Activated CD8-positive, alpha-beta memory T cell treated with anti-CD3 and anti-CD28 coated beads, Interleukin-2, amount 50 U/mL, for 24 hours (primary cell): ENCODE measurements around the gene RPS6KA2.
"Not testable (repeated sequence)": the region's sequence is repeated elsewhere in the genome, so short reads cannot be mapped to it uniquely, and the experiment has no call there.

Source experiments
- DNase-seq: peaks from one replicate; pipeline ENCODE4 v3.0.0-alpha.2; 2020; ENCODE audit errors: extremely low read depth

The RPS6KA2 gene

DNA sequence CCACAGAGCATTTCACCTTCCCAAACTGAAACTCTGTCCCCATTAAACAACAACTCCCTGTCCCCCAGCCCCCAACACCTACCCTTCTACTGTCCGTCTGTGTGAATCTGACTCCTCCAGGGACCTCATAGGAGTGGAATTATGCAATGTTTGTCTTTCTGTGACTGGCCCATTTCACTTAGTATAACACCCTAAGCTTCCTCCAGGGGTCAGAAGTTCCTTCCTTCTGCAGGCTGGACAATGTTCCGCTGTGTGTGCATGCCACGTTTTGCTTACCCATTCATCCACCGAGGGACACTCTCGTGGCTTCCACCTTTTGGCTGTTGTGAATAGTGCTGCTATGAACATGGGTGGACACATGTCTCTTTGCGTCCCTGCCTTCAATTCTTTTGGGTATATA, 206.7 kb downstream of the RPS6KA2 start:
- no peak for DNase-seq

- no peak for DNase-seq
Measured at GRCh38 chr6:166419717-166420116, 207.3 kb downstream of the RPS6KA2 start.

DNA sequence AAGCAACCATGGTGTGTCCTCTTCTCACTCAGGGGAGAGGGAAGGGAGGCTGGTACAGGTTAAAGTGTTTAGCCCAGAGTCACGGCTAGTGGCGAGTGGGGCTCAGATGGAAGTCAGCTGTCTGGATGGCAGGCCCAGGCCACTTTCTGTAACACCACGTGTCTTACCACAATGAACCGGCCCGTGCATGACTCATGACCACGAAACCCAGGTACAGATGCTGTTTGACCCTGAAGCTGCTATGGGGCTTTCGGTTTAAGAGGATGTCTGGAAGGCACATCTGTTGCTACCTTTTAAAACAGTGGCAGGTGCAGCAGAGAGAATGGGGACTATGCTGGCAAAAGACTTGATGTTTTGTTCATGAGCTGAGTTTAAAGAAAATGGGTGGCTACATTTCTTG, 207.8 kb downstream of the RPS6KA2 start:
- peak; percentile 26 for DNase-seq

DNA sequence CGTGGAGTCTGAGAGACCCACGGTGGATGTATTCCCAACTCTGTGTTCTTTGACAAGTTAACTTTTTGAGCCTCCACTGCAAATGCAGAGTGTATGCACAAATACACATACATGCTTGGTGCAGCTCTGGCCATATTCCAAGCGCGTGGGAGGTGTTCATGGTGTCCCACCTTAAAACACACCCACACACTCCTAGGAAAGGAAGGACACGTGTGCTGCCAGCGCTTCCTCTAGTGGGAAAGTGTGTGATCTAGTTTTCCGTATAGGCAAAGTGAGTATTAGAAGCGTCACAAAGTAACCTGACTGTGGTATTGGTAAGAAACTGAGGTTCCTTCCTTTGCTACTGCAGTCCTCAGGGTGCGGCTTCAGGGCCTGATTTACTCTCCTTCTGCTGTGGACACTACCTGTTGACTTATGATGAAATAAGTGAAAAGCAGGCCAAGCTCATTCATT, 208.3 kb downstream of the RPS6KA2 start:
- DNase-seq: no peak

DNA sequence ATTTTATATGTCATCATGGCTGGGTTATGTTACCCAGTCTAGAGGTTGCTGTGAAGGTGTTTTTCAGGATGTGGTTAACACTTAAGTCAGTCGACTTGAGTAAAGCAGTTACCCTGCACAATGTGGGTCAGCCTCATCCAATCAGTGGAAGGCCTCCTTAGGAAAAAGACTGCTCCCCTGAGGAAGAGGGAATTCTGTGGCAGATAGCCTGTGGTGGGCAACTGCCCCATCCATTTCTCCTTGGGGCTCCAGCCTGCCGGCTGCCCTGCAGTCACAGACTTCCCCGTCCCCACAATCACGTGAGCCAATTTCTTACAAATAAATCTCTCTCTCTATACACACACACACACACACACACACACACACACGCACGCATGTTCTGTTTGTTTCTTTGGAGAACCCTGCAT, 209.8 kb downstream of the RPS6KA2 start:
- no peak for DNase-seq

- DNase-seq: no peak
Measured at GRCh38 chr6:166415833-166416347, 211.2 kb downstream of the RPS6KA2 start.

DNA sequence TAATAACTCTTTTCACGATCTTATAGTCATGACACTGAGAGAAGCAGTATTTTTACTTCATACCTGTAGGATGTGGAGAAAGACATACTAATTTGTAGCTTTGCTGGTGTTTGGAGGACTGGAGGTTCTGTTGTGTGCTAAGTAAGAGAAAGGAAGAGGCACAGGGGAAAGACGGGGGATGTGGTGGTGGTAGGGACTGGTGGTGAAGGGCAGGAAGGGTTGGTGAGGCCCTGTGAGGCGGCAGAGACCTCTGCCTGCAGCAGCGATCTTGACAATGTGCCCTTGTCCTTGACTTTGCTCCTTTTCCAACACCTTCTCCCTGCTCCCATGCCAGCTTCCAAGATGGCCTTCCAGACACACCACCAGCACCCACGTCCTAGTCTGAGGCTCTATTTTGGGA, 211.7 kb downstream of the RPS6KA2 start:
- no peak for DNase-seq

DNA sequence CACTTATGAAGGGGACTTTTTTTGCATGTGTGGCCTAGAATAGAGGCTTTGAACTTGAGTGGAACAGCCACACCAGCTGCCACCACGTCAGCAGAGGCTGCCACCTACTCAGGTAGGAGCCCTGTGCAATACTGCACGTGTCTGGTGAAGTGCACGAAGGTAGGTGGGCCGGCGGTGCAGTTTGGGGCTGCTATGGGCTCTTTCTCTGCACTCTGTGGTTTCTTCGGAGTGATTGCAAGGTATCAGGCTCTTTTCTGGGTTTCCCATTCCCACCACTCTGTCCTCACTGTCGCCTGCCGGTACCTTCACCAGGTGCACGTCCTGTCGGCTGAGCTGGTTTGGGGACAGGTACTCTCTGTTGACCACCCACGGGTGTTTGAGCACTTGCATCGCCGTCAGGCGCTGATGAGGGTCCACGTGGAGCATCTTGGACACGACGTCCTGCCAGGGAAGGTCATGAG, 213.5 kb downstream of the RPS6KA2 start:
- DNase-seq: no peak

GRCh38 chr6:166412911-166413384, 214.1 kb downstream of the RPS6KA2 start:
- no peak for DNase-seq

GRCh38 chr6:166412156-166412910, 214.7 kb downstream of the RPS6KA2 start:
- DNase-seq: no peak

GRCh38 chr6:166411721-166412151, 215.3 kb downstream of the RPS6KA2 start:
- DNase-seq: no peak

DNA sequence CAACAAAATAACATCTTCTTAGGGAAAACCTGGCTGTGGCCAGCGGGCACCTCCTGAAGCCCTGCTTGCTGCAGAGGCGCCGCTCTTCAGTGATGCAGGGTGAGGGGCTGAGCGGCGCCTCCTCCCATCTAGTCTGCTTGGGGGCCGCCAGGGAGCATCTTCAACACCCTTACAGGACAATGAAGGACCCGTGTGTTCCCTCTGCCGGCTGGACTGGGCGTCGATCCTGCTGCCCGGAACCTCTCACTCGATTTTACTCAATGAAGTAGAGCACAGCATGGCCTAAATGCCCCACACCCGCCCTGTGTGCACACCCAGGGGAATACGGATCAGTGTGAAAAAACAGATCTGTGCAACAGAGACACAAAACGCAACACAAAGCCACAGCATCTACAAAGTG, 215.8 kb downstream of the RPS6KA2 start:
- DNase-seq: no peak

DNA sequence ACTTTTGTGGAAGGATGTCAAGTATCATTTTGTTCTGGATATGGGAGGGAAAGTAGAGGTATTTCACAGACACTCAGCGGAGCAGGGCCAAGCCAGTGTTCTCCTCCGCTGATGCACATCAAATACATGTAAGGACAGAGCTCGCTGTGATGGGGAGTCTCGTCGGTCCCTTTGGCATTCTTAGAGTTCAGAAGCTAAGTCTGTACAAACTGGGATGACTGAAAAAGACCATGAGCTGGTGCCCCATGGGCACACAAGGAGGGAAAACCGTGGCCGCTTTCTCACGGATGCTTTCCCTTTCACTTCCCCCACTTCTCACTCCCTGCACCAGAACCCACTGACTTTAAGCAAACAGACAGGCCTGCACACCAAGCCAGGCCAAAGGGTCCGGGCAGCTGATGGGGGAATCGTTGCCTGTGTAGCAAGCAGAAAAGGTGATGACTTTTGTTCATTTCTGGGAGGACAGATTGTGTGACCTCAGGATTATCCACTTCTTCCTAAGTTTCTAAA, 216.6 kb downstream of the RPS6KA2 start:
- no peak for DNase-seq

- DNase-seq: no peak
Measured at GRCh38 chr6:166408936-166409755, 217.9 kb downstream of the RPS6KA2 start.

- no peak for DNase-seq
Measured at GRCh38 chr6:166406197-166406596, 220.9 kb downstream of the RPS6KA2 start.

DNA sequence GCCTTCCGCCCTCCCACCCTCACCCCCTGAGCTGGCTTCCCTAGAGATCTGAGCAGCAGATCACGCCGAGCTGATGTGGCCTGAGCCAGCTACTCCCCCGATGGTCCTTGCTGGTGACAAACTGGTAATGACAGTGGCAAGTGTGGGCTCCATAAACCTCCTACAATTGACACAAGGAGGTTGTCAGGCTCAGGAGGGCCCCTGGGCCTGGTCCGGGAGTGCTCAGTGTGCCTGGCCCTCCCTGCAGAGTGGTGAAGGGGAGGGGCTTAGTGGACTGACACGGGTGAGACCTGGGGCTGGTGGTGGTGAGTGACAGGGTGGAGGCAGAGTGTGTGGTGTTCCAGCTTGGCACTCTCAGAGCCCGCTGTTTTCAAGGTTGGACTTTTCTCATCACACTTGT, 221.7 kb downstream of the RPS6KA2 start:
- DNase-seq: no peak

DNA sequence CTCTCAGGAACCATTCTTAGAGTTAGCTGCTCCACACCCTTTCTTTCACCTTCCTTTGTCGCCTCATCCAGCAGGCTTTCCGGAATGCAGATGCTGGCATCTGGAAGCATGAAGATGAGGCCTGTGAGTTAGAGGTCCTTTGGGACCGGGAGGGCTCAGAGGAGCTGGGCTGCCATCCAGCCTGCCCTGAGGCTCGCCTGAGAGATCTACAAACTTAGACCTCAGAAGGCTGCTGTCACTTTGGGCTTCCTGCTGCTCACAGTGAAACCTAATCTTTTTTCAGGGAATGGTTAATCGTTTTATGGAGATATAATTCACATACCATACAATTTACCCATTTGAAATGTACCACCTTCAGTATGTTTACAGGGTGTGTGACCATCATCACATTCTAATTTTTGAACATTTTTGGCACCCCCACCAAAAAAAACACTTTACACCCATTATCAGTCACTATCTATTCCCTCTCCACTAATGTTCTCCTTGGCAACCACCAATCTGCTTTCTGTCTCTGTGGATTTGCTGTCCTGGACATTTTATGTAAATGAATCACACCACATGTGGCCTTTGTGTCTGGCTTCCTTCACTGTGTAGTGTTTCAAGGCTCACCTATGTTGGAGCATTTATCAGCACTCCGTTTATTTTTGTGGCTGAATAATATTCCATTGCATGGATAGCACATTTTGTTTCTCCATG, 224.3 kb downstream of the RPS6KA2 start:
- DNase-seq: no peak

- DNase-seq: not testable (repeated sequence)
Measured at GRCh38 chr6:166400649-166401250, 226.3 kb downstream of the RPS6KA2 start.

DNA sequence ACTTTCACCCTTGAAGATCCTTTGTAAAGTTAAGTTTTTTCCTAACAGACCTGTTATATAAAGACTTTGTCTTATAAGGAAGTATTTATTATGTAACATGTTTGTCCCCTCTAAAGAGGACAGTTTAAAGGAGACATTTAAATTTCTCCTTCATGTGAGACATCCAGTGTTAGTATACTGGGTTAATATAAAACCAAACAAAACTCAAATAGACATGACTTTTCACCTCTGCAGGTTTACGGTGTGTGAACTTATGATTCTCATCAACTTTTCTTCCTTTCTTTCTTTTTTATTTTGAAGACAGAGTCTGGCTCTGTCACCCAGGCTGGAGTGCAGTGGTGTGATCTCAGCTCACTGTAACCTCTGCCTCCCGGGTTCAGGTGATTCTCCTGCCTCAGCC, 226.9 kb downstream of the RPS6KA2 start:
- no peak for DNase-seq

GRCh38 chr6:166398348-166398747, 228.7 kb downstream of the RPS6KA2 start:
- DNase-seq: no peak

GRCh38 chr6:166397849-166398248, 229.2 kb downstream of the RPS6KA2 start:
- no peak for DNase-seq
